Stimulated activated CD4-positive, alpha-beta T cell treated with anti-CD3 and anti-CD28 coated beads, Interleukin-15, amount 100 ng/mL, for 48 hours (primary cell): Measurements from ENCODE around the gene LRRC8B.

Source experiments
- DNase-seq, 2 donors: peaks; one replicate each; pipeline ENCODE4 v3.0.0-alpha.2; 2020; ENCODE audit warnings: low read depth in 2 of 2

Gene LRRC8B

GRCh38 chr1:89633800-89634625 is 109.4 kb downstream of the LRRC8B start:
- DNase-seq = peak in 1 of 2 donors; percentile 24

GRCh38 chr1:89635825-89636815 is 111.5 kb downstream of the LRRC8B start:
- no peak for DNase-seq

GRCh38 chr1:89637496-89637895 is 112.9 kb downstream of the LRRC8B start:
- DNase-seq = no peak

GRCh38 chr1:89640440-89640839 is 115.8 kb downstream of the LRRC8B start:
- DNase-seq = no peak

- DNase-seq = no peak
These were observed 117.2 kb downstream of the LRRC8B start for GRCh38 chr1:89641781-89642180.

- no peak for DNase-seq
These were observed 118.9 kb downstream of the LRRC8B start for GRCh38 chr1:89643577-89643976.

- DNase-seq = no peak
These were observed 119.6 kb downstream of the LRRC8B start for GRCh38 chr1:89644119-89644814.

GRCh38 chr1:89646259-89646658 is 121.6 kb downstream of the LRRC8B start:
- no peak for DNase-seq
